Ovary (tissue), 3 donors: ENCODE measurements around the gene ADAMTS3.

Experiments used
- EP300 ChIP-seq: sonication (generic); formaldehyde crosslinking; IDR thresholded peaks from one replicate; pipeline ENCODE4 v1.6.1; 2017; ENCODE audit warnings: antibody characterized with exemption
- TF ChIP-seq, protein P1 (sequence below), 3 donors: fragments of 450-650 bp in 2 of 3; fragments of 200-600 bp in 1 of 3; IDR thresholded peaks; one replicate each; pipeline versions ENCODE4 v1.5.1 to v1.8.0; 2016 to 2022; ENCODE audit warnings: antibody characterized with exemption in 3 of 3, mild to moderate bottlenecking in 1 of 3
- donor health status: DM: no; HTN: no; CAD: no.

- TF ChIP-seq, protein P1, sequence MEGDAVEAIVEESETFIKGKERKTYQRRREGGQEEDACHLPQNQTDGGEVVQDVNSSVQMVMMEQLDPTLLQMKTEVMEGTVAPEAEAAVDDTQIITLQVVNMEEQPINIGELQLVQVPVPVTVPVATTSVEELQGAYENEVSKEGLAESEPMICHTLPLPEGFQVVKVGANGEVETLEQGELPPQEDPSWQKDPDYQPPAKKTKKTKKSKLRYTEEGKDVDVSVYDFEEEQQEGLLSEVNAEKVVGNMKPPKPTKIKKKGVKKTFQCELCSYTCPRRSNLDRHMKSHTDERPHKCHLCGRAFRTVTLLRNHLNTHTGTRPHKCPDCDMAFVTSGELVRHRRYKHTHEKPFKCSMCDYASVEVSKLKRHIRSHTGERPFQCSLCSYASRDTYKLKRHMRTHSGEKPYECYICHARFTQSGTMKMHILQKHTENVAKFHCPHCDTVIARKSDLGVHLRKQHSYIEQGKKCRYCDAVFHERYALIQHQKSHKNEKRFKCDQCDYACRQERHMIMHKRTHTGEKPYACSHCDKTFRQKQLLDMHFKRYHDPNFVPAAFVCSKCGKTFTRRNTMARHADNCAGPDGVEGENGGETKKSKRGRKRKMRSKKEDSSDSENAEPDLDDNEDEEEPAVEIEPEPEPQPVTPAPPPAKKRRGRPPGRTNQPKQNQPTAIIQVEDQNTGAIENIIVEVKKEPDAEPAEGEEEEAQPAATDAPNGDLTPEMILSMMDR (IDR thresholded peaks at IDR 0.05) = no peak
- no peak for TF ChIP-seq EP300
These were observed 325.4 kb downstream of the ADAMTS3 start for GRCh38 chr4:72243641-72244040.
